ENCODE measurements around the gene TLX2.
A peak's percentile ranks its signal among the peaks of the same experiment; 100 is the strongest.
"Not testable (repeated sequence)": the region's sequence is repeated elsewhere in the genome, so short reads cannot be mapped to it uniquely, and the experiment has no call there.

The TLX2 gene

DNA sequence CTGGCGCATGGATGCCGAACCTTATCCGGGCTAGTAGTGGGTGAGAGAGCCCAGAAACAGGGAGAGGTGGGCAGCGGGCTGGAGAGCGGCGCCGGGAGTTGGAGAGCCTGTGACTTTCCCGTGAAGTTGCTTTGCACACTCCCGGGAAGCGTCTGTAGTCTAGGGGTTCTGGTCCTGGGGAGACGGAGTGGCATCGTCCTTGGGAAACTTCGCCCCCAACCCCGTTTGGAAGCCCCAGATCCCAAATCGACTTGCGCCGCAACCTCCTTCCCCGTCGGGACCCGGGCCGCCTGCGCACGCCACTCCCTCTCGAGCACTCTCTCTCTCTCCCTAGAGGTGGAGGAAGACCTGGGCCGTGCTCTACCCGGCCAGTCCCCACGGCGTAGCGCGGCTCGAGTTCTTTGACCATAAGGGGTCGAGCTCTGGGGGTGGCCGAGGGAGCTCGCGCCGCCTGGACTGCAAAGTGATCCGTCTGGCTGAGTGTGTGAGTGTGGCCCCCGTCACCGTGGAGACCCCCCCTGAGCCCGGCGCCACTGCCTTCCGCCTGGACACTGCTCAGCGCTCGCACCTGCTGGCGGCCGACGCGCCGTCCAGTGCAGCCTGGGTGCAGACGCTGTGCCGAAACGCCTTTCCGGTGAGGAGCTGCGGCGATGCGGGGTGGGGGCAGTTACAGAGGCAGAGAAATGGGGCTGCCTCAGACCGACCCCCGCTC lies 40.7 kb downstream of the TLX2 start:
- peak; percentile 18 for DNase-seq (ENCODE audit: low spot score)

DNA sequence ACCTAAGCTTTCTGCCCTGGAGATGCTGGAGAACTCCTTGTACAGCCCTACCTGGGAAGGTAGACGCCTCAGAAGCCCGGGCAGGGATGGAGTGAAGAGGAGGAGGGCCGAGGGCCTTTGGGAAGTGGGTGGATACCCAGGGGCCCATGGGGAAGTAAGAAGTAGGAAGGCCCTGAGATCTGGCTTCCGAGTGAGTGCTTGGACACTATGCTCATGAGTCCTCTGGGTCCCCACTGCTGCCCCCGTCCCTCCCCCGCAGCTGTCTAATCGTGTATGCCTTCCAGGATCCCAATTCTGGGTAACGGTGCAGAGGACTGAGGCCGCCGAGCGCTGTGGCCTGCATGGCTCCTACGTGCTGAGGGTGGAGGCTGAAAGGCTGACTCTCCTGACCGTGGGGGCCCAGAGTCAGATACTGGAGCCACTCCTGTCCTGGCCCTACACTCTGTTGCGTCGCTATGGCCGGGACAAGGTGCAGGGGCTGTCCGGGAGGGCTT lies 41.4 kb downstream of the TLX2 start:
- no peak for DNase-seq (ENCODE audit: low spot score)

DNA sequence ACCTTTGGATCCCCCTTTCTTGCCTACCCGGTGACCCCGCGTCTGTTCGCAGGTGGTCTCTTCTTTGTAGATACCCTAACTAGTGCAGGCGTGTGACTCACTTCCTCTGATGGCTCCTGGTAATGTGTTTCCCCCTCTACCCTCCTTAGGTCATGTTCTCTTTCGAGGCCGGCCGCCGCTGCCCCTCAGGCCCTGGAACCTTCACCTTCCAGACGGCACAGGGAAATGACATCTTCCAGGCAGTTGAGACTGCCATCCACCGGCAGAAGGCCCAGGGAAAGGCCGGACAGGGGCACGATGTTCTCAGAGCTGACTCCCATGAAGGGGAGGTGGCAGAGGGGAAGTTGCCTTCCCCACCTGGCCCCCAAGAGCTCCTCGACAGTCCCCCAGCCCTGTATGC lies 41.9 kb downstream of the TLX2 start:
- no peak for DNase-seq (ENCODE audit: low spot score)

DNA sequence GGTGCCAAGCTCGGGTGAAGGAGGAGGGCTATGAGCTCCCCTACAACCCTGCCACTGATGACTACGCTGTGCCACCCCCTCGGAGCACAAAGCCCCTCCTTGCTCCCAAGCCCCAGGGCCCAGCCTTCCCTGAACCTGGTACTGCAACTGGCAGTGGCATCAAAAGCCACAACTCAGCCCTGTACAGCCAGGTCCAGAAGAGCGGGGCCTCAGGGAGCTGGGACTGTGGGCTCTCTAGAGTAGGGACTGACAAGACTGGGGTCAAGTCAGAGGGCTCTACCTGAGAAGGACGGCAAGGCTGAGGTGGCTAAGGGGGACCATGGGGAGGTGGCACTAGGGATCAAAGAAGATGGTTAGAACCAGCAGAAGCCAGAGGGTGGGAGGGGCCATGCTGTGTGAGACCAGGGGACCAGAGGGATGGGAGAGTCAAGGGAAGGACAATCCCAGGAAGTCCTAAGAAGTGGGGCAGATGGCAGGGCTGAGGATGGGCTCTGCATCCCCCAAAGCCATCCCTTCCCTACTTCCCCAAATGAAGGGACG lies 42.7 kb downstream of the TLX2 start:
- DNase-seq (ENCODE audit: low spot score) = no peak

DNA sequence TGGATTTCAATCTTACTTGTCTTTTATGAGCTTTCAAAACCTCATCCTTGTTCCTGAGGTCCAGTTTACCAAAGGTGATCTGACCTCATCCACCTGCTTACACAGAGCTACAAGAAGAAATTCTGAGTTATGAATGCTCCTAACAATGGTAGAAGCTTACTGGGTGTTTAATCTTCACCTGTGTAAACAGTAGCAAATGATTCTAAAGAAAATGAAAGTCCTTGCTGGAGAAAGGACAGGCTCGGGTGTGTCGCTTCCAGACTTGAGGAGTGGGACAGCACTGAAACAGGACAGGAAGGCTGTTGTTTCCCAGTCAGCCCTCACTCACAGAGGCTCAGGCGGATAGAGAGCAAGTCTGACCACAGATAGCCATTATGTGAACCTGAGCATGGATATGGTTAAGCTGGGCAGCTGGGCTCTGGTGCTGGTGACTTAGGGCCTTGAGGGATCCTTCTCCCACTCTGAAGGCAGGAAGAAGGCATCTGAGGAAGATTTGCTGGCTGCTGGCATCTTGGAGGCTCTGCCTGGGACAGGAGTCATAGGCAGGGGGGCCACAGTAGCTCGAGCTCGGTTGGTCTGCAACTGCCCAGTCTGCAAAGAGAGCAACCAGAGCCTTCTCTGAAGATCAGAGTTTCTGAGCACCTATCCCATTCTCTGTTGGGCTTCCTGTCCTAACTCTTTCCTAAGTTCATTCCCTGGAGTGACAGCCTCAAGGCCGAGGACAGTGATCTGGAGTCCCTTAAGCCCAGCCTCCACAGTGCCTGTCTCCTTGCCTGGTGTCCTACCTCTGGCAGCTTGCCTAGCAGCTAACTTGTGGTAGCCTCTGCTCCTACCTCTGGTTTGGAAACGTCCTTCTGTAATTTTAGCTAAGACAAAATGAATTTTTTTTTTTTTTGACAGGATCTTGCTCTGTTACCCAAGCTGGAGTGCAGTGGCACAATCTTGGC lies 44.3 kb downstream of the TLX2 start:
- DNase-seq (ENCODE audit: low spot score) = no peak

DNA sequence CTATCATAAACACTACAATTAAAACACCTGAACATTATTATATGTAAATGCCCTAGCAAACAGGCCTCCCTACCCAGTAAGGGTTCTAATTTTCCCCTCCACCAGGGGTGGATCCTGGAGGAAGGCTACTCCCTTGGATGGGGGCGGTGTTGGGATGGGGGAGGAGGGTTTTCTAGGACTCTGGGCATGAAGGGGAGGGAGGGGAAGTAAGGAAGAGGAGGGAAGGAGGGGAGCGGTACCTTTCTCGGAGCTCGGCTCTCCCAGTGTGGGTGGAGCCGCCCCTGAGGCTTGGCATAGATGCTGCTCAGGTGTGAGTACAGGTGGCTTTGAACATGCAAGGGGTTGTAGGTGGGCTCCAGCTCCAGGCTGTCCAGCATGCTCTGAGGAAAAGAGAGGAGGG lies 45.7 kb downstream of the TLX2 start:
- no peak for DNase-seq (ENCODE audit: low spot score)

DNA sequence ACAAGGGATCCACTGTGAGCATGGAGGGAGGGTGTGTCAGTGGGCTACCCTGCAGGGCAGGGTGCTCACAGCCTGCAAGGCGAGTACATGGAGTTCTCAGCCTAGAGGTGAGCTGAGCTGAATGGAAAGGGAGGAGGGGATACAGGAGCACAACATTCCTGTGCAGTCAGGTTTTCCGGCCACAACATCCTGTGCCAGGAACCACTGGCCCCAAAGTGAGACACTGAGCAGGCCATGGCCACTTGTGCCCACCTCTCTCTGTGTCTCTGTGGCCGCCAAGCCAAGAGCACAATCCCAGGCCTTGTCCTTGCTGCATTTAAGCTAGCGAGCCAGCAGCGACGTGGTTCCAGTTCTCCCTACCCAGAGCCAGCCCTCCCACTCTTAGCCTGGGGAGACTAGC lies 46.3 kb downstream of the TLX2 start:
- no peak for DNase-seq (ENCODE audit: low spot score)

DNA sequence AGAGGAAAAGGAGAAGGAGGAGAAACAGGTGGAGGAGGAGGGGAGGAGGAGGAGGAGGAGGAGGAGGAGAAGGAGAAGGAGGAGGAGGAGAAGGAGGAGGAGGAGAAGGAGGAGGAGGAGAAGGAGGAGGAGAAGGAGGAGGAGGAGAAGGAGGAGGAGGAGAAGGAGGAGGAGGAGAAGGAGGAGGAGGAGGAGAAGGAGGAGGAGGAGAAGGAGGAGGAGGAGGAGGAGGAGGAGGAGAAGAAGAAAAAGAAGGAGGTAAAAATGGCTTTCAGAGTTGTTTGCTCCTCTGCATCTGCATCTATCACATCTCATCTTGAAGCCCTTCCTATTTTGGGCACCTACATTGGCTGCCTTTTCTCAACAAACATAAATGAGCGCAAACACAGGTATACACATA lies 46.8 kb downstream of the TLX2 start:
- not testable (repeated sequence) for DNase-seq (ENCODE audit: low spot score)

DNA sequence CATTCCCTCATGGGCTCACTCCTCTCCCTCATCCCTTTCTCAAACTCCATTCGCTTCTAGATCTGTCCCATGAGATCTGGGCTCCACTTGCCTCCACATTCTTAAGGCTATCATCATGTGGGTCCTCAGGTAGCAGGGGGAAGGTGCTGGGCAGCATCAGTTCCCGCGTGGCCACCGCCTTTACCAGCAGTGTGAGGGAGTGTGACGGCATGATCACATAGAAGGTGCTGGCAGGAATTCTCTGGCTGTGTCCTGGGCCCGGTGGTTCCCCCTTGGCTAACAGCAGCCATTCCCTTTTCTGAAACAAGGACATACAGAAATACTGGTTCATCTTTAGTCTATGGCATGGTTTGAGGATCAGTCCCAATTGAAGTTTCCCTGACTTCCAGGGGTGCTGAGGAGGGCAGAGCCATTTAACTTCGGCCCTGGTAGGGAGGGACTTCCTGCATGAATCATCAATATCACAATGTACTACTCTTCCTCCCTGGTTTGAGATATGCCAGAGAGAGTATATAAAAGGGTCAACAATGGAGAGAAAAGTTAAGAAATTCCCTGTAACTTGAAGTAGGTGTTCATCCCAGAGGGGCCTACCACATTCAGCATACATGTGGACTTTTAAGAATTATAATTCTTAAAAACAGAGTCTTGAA lies 48.0 kb downstream of the TLX2 start:
- no peak for DNase-seq (ENCODE audit: low spot score)

DNA sequence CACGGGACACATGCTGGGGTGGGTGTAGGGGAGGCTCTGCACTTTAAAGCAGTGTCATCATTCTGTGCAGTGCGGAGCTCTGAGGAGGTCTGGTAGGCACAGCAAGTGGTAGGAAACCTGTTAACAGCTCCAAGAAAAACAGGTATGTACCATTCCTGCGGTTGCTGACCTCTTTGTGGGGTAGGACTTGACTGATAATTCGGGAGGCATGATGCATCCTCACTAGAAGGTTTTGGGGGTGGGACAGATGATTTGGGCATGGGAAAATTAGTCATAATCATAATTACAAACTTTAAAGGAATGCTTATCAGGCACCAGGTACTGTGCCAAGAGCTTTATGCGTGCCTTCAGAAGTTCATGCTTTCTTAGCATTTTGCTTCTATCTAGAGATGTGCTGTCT lies 50.0 kb downstream of the TLX2 start:
- DNase-seq (ENCODE audit: low spot score) = no peak

DNA sequence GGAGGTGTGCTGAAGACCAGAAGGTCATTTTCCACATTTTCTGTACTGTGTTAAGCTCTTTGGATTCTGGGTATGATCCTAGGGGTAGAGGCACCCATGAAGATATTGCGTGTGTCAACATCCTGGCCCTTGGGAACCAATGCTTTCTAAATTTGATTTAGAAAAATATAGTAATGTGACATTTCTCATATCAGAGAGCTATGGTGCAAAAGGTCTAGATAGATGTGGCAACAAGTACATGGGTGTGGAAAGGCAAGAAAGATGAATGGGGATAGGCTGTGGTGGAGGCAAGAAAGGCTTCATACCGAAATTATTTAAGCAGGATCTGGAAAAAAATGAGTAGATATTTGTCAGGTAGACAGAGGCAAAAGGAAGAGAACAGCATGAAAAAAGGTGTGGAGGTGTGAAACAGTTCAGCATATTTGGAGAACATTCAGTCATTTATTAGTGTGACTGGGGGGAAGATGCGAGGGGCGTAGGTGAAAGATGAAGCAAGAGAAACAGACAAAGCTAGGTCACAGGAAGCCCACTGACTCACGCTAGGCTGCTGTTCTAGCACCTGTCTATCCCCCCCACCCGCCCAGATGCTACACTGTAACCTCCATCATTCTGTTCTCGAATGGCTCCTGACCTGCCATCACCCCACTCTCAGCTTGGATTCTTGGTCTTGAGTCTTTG lies 52.0 kb downstream of the TLX2 start:
- no peak for DNase-seq (ENCODE audit: low spot score)

DNA sequence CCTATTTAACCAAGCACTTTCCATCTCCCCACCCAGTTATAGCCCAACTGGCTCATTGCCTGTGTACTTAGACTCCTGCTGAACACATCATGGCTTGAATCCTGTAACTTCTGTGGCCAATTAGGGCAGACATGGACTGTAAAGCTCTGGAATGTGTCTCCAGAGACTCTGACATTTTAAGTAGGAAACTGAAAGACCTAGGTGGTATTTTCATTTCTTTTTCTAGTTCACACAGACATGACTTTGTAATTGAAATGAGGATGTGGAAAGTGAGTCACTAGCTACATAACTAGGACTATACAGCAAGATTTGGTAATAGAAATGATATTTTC lies 52.5 kb downstream of the TLX2 start:
- DNase-seq (ENCODE audit: low spot score) = no peak

Measured in CD4-positive, alpha-beta T cell treated with Interleukin-15 for 4 hours (primary cell).